Measurements from ENCODE around the gene DAPK1. TPM values are rescaled to one million over a fixed set of nuclear protein-coding genes. Genes with fewer than 3 reads are reported as not detected.

Gene DAPK1
- polyA plus RNA-seq, 1 donor: 20.6 TPM

DNA sequence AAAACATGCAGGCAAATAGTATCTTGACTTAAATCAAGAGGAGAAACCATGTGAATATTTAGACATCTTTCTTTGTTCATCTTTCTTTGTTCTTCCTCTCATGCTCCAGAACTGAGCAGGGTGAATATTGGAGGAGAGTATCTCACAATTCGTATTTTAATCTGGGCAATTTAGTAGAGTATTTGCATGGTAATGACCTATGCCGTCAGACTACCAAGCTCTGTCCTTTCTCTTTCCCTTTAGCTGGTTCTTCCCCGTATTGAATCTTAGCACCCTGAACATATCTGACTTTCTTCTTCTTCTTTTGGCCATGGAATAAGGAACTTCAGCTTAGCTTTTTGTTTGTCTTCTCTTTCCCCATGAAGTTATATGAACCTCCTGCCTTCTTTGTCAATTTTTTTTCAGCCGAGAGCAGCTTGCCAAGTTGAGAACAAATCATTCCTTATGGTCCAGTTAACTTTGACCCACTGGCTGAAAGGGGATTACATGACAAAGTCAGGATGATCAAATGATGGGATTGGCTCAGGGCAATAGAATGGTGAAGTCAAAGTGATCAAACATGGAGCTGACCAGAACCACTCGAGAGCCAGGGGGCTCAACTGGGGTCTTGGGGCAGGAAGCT lies 95.8 kb downstream of the DAPK1 start:
- no peak for DNase-seq (ENCODE audit: low read depth)

DNA sequence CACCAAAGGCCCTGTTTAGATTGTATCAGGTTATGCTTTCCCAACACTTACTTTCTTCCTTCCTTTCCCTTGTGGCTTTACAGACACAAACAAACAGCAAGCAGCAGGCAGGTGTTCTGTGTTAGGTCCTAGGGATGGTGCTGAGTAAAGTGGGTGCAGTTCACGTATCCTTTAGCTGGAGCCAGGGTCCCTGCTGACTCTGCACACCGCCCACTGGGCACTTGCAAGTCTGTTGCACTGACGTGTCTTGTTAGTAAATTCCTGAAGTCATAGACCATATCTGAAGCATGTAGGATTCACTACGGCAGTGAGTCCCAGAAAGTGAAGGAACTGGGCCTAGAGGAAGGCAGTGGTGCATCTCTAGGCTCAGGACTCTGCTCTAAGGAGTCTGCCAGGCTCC lies 96.5 kb downstream of the DAPK1 start:
- DNase-seq (ENCODE audit: low read depth): no peak

DNA sequence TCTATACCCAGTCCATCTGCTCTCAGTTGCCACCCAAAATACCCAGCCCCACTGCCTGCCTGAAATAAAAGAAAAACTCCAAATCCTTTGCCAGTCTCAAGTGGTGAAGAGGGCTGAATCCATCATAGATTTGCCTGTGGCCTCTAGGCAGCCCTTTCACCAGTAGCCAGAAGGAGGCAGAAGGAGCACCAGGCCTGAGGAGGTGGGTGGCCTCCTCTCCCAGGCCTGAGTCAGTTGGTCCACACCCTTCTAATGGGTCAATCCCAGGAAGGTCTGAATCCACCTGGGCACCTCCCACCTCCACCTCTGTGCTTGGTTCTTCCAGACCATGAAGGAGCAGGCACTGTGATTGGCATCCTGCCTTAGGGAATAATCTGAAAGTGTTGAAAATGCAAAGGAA lies 97.0 kb downstream of the DAPK1 start:
- no peak for DNase-seq (ENCODE audit: low read depth)

DNA sequence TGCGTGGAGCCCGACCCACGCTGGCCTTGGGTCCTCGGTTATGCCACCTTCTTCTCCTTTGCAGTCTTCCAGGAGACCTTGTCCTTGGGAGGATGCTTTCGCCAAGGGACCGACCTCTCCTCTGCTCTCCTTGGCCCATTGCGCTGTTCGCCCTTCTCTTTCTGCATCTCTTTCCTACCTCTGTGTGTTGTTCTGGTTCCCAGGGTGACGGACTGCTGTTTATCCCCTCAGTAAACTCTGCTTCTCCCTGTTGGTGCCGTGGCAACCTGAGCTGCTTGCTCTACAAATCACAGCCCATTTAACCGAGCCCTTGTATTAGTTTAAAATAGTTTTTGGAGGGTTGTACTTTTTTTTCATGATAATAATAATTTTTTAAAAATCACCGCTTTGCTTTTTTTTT lies 97.9 kb downstream of the DAPK1 start:
- DNase-seq (ENCODE audit: low read depth): no peak

DNA sequence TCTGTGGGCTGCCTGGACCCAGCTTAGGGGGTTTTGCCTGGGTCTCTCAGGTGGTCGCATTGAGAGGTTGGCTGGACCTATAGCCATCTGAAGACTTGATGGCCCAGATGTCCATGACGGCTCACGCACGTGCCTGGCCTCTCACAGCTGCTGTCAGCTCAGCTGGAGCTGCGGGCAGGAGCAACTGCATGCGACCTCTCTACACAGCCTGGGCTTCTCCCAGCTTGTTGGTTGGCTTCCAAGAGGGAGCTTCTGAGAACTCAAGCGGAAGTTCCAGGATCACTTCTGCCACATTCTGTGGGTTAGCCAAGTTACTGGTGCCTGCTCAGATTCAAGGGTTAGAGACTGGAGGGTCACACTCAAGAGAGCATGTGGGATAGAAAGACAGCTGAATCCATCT lies 99.2 kb downstream of the DAPK1 start:
- DNase-seq (ENCODE audit: low read depth): no peak

DNA sequence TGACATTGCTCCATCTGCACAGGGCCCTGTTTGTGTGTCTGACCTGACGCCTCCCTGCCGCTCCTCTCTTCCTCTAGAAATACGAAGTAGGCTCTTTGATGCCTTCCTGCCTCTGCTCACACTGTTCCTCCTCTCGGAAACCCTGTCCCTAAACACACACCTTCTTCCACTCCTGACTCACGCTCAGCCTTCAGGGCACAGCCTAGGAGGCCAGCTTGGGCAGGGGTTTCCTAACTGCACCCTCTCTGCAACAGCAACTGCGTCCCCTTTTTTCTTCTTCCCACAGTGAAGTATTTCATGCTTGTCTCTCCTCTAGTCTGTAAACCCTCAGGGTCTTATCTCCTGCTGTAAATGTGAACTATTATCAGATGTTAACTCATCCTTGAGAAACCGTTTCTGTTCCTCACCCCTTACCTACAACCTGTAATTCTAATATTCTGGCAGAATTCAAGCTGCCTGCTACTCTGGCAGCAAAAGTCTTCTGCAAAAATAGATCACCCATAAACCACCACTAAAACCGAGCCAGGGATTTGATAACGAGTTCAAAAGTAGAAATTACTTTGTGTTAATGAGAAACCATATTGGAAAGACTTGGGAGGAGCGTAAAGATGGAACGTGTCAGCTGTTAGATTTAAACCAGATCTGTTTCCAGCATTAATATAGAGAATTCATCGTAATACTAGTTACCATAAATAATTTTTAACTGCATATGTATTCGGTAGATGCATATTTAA lies 100.2 kb downstream of the DAPK1 start:
- DNase-seq (ENCODE audit: low read depth): no peak

DNA sequence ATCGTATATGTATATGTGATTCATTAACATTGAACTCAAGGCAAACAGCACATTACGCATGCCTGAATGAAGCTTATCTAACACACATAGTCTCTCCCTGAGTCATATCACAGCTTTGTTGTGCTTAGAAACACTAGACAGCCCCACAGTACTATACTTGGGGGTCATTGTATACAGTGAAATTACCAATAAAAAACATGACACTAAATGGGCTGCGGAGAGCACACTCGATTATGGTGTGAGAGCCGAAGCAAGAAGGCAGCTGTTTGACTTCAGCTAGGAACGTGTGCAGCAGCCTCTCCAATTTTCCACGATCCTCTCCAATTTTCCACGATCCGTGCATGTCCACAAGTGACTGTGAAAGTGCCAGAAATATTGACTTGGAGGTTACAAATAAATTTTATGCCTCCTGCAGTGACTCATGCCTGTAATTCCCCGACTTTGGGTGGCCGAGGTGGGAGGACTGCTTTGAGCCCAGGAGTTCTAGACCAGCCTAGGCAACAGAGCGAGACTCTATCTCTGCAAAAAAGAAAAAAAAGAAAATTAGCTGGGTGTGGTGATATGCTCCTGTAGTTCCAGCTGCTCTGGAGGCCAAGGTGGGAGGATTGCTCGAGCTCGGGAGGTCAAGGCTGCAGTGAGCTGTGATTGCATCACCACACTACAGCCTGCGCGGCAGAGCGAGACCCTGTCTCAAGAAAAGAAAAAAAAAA lies 102.4 kb downstream of the DAPK1 start:
- DNase-seq (ENCODE audit: low read depth): peak; percentile 92

DNA sequence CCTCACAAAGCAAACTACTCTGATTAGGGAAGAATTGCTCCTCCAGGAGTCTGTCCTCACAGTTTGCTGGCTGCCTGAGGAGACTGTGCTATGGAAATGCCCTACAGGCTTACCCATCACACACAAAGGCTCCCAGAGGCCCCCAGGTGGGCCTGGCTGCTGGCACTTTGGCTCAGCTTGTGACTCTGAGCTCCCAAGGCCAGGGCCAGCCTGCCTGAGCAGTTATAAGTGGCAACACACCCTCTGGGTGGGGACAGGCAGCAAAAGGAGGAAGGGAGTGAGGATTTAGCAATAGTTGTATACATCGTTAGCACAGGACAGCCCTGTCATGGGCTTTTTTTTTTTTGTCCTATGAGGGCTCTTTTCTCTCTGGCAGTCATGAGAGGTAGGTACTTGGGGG lies 103.5 kb downstream of the DAPK1 start:
- DNase-seq (ENCODE audit: low read depth): no peak

DNA sequence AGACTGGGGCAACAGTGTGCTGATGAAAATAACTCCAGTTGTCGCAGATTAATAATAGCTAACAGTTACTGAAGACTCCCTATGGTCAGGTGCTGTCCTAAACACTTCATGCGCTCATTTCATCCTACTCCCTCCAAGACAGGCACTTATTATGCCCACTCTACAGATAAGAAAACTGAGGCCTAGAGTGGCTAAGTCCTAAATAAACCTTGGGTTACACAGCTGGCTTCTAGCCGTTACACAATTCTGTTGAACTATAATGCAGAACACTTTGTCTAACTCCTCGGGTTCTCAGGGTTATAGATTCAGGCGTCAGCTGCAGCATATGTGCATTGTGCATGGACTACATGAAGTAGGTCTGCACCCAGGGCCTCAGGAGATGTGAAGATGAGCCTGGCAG lies 103.9 kb downstream of the DAPK1 start:
- DNase-seq (ENCODE audit: low read depth): no peak

DNA sequence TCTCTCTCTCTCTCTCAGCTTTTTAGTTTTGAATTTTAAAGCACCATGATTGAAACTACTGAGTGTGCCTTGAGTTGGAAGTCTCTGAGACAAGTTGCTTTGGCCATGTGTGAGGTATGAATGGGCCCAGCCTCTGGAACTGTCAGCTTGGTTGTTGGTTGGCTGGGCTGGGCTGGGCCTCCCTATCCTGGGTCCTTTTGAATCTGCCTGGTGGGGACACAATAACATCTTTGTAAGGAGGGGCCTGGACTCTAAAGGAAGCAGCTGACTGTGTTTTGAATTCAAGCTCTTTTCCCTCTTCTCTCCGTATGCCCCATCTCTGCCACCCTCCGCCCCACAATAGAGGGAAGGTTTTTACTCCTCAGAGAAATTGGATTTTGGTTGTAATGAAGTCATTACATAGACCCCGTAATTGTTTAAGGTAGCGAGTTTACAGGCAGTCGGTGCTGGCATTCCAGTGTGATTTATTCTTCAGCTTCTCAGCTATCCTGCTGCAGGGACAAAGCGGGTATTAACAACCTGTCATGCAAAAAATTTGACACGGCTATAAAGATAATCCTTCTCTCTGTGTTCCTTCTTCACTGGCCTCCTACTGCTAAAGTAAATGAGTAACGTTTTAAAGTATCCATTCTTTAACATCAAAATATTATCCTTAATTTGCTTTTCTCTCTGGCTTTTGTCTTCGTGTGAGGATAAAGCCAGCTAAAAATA lies 105.4 kb downstream of the DAPK1 start:
- no peak for DNase-seq (ENCODE audit: low read depth)

DNA sequence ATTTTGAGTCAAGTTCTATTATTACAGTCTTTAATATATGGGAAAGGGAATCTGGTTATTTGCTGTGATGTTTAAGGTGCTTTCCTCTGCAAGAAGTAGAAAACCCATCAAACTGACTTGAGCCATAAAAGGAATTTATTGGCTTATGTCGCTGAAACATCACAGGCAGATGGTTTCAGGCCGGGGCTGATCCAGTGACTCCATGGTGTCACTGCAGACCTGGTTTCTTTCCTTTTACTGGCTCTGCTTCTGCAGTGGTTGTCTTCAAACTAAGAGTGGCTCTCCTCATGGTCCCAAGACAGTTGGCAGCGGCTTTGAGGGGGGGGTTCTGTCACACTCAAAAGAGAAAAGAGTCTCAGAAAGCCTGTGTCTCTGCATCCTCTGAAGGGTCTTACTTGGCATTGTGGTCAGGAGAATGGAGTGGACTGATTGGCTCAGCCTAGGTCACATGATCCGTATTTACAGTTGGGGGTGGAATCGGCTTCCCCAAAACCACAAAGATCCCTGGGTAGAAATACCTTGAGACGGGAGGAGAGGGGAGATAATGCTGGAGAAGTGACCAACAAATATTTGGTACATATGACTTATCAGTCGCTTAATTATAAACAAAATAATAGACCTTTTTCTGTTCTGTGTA lies 106.3 kb downstream of the DAPK1 start:
- no peak for DNase-seq (ENCODE audit: low read depth)

DNA sequence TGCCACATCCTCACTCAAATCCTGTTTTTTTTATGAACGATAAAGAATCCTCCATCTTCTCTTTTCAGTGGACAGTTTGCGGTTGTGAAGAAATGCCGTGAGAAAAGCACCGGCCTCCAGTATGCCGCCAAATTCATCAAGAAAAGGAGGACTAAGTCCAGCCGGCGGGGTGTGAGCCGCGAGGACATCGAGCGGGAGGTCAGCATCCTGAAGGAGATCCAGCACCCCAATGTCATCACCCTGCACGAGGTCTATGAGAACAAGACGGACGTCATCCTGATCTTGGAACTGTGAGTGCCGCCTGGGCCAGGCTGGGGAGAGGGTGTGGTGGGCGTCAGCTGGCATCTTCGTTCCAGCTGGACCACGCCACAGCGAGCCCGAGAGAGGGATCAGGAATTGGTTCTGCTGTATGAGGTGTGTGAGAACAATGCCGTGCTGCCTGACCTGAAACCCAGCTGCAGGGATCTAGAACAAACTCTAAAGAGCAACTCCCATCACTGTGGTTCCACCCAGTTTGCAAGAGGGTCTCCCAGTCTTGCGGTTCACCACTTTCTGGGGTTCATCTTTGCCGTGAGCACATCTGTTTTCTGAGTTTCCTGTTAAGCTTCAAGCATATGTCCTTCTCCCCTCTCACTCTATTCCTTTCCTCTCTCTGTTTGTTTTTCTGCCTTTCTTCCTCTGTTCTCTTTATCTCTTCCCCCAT lies 107.4 kb downstream of the DAPK1 start:
- no peak for DNase-seq (ENCODE audit: low read depth)

DNA sequence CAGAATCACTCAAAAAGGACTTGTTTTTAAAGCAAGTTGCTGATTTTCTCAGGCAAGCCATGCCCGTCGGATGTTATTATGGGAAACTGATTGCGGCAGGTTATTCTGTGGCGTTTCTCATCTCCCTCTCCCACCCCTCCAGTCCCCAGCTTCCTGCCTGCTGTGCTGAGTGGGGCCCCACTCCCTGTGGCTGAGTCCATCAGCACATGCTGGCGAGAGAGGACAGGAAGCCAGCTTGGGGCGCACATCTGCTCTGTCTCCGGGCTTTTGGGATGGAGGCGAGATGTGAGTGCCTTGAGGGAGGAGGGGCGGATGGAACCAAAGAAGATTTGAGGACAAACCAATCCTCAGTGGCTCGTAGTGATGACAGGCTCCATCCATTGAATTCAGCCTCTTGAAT lies 108.0 kb downstream of the DAPK1 start:
- no peak for DNase-seq (ENCODE audit: low read depth)

DNA sequence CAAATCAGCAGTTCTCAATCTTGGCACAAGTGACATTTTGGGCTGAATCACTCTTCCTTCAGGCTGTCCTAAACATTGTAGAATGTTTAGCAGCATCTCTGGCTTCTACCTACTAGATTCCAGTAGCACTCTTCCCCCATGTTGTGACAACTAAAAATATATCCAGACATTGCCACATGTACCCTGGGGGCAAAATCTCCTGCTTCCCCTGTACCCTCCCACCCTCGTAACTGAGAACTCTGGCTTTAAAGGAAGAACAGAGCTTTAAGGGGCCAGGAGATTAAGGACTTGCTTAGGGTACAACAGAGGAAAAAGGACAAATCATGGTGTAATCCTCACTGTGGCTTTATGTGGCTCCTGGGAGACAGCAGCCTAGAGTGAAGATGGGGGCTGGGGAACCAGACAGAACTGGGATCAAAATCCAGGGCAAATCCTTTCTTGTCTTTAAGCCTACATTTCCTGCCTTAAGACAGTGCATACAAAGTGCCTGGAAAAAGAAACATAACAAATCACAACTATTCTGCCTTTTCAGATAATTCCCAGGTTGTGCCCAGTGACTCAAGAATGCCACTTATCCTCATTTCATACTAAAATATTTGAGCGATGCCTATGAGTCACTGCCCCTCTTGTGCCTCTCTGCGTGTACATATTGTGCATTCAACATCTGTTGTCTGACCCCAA lies 109.3 kb downstream of the DAPK1 start:
- DNase-seq (ENCODE audit: low read depth): no peak

DNA sequence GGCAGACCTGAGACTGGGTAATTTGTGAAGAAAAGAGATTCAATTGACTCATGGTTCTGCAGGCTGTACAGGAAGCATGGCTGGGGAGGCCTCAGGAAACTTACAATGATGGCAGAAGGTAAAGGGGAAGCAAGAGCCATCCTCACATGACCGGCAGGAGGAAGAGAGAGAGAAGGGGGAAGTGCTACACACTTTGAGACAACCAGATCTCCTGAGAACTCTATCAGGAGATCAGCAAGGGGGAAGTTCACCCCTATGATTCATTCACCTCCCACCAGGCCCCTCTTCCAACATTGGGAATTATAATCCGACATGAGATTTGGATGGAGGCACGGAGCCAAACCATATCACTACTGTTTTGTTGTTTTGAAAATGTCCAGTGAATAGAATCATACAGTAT lies 110.2 kb downstream of the DAPK1 start:
- DNase-seq (ENCODE audit: low read depth): no peak

DNA sequence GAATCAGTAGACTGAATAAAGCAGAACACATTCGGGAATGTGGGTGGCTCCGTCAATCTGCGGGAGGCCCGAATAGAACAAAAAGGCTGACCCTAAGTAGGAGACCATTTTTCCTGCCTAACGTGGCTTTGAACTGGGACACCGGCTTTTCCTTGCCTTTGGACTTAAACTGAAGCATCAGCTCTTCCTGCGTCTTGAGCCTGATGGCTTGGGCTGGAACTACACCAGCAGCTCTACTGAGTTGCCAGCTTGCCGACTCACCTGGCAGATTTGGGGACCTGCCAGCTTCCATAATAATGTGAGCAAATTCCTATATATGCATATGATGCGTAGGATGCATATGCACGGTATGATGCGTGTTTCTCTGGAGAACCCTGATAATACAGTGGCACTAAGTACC lies 111.3 kb downstream of the DAPK1 start:
- no peak for DNase-seq (ENCODE audit: low read depth)

DNA sequence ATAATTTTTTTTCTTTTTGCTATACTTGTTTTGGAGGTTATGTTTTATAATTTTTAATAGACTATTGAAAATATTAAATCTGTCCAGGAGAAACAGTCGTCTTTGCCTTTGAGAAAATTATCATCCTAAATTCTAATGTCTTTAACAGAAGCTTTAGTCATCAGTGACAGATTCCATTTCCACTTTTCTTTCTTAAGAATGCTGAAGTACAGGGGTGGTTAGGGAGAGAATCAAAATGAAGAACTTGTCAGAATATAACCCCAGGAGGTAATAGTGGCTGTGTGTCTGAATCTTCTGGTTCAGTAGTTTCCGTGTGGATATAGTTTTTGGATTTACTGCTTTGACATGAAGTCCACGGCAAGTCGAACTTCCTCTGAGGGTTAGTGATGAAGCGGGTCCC lies 111.8 kb downstream of the DAPK1 start:
- DNase-seq (ENCODE audit: low read depth): no peak

DNA sequence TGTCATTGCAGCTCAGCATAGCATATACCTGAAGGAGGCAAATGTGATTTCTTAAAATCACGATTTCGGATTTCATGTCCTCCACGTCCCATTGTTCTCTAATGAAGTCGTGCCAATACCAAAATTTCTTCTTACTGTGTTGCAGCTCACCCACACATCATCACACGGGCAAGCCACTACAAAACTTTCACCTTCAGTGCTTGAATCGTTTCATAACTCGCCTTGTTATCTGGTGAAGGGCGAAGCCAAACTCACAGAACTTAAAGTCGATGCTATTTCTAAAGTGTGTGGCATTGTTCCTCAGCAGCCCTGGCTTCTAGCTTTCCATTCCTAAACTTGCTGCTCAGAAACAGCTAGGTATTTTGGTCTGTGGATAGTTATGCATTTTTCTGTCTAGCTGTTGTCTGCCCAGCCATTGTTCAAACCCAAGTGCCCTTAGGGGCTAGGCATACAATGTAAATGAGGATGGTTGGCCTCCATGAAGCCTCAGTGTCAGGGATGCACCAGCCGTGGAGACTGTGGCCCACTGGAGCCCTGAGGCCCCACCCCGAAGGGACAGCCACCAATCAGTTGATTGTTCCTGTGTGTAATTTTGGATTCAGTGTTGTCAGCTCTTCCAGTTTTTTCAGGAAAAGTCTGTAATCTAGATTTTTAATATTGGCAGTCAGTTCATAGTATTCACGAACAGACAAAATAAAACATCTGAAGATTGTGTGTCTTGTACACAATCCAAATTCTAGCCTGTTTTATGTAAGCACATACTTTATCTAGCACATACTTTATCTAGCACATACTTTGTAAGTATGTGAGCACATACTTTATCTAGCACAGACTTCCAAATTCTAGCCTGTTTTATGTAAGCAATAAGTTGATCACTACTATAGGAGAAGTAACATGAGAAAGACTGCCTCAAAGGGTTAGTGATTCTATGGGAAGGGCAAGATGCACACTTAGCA lies 112.8 kb downstream of the DAPK1 start:
- DNase-seq (ENCODE audit: low read depth): no peak

DNA sequence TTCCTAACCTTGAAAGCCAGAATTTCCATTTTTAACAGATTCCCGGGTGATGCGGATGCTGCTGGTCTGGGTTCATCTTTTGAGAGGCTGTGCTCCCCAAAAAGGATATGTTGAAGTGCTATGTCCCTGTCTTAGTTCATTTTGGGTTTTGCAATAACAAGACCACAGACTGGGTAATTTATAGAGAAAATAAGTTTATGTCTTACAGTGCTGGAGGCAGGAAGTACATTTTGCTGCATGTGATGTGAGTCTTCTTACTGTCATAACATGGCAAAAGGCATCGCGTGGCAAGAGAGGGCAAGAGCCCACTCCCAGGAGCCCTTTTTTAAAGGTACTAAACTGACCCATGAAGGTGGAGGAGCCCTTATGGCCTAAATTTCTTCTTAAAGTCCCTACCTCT lies 114.1 kb downstream of the DAPK1 start:
- no peak for DNase-seq (ENCODE audit: low read depth)

DNA sequence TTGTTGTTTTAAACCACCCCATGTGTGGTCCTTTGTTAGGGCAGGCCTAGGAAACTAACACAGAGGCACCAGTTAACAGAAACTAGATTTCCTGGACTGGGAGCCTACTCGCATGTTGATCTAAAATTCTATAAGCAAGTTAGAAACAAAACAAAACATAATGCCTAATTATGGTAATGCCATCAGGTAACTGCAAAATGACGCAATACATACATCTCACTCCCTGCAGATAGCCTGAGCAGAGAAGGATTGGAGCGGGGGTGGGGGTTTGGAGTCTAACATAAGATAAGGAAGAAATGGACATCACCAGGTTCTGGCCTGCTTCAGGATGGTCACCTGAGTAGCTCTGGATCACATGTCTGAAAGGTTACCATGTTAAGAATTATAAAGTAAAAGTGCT lies 114.9 kb downstream of the DAPK1 start:
- DNase-seq (ENCODE audit: low read depth): no peak
